Measurements from ENCODE around the gene ITIH1.

DNA sequence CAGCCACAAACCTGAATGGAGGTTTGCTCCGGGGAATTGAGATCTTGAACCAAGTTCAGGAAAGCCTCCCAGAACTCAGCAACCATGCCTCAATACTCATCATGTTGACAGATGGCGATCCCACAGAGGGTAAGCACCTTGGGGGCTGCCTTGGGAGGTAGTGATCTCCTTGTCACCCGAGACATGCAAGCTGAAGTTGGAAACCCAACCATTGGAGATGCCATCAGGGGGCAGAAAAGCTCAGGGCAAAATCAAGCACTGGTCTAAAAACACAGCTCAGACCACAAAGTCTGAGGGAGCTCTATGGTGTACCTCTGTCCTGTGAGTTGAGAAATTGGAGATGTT lies 5.8 kb downstream of the ITIH1 start:
- TF ChIP-seq, protein P1, sequence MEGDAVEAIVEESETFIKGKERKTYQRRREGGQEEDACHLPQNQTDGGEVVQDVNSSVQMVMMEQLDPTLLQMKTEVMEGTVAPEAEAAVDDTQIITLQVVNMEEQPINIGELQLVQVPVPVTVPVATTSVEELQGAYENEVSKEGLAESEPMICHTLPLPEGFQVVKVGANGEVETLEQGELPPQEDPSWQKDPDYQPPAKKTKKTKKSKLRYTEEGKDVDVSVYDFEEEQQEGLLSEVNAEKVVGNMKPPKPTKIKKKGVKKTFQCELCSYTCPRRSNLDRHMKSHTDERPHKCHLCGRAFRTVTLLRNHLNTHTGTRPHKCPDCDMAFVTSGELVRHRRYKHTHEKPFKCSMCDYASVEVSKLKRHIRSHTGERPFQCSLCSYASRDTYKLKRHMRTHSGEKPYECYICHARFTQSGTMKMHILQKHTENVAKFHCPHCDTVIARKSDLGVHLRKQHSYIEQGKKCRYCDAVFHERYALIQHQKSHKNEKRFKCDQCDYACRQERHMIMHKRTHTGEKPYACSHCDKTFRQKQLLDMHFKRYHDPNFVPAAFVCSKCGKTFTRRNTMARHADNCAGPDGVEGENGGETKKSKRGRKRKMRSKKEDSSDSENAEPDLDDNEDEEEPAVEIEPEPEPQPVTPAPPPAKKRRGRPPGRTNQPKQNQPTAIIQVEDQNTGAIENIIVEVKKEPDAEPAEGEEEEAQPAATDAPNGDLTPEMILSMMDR (IDR thresholded peaks at IDR 0.05): peak in 1 of 12 donors; percentile 10
- TF ChIP-seq POLR2A (IDR thresholded peaks at IDR 0.05): no peak
